ENCODE results near the gene GLB1L2. TPM values are rescaled to one million over a fixed set of nuclear protein-coding genes. Genes with fewer than 3 reads are reported as not detected.

GLB1L2 gene
- total RNA-seq, 4 donors from 2014 or later: 13.4 to 31.6 (median 25.8) TPM

- Histone ChIP-seq H3K36me3 (no peaks in the 10 kb centered on the region), H3K27me3 (no peaks in the 10 kb centered on the region), H3K9me3 (no peaks in the 10 kb centered on the region), H3K27ac (no peak overlapping the region), H3K4me3 (replicated peaks in 1 of 3) (no peak overlapping the region), H3K4me1 (peaks cover 0 to 7% of the 10 kb centered on the region in 2 donors)
- no peak for DNase-seq
- TF ChIP-seq CTCF (IDR thresholded peaks at IDR 0.05) (no peak), POLR2A (IDR thresholded peaks at IDR 0.05) (no peak)
- 78 to 80% methylated on average over 4 to 5 of the region's 5 CpGs for WGBS, 2 donors
- intact Hi-C loops (cut with DNase I): no loop called here
These were observed 15.2 kb downstream of the GLB1L2 start for GRCh38 chr11:134346976-134347350.

- TF ChIP-seq CTCF (IDR thresholded peaks at IDR 0.05) (no peak), POLR2A (IDR thresholded peaks at IDR 0.05) (no peak)
- Histone ChIP-seq H3K9me3 (no peaks in the 10 kb centered on the region), H3K27ac (no peak overlapping the region), H3K4me1 (peaks cover 0 to 7% of the 10 kb centered on the region in 2 donors), H3K36me3 (no peaks in the 10 kb centered on the region), H3K4me3 (replicated peaks in 1 of 3) (no peak overlapping the region), H3K27me3 (no peaks in the 10 kb centered on the region)
- WGBS, 2 donors: 86% methylated on average over 10 of the region's 10 CpGs
- DNase-seq: no peak
- intact Hi-C loops (cut with DNase I): no loop called here
These were observed 15.7 kb downstream of the GLB1L2 start for GRCh38 chr11:134347441-134347840.

GRCh38 chr11:134349109-134349801, 17.5 kb downstream of the GLB1L2 start:
- H3K36me3 ChIP-seq: no peaks in the 10 kb centered on the region
- no peak overlapping the region for H3K4me3 ChIP-seq (replicated peaks in 1 of 3)
- TF ChIP-seq POLR2A (IDR thresholded peaks at IDR 0.05): no peak
- no peak for TF ChIP-seq CTCF (IDR thresholded peaks at IDR 0.05)
- no peaks in the 10 kb centered on the region for H3K27me3 ChIP-seq
- H3K4me1 ChIP-seq: peaks cover 0 to 7% of the 10 kb centered on the region in 2 donors
- 76 to 84% methylated on average over 6 of the region's 6 CpGs for WGBS, 2 donors
- DNase-seq: no peak
- no peak overlapping the region for H3K27ac ChIP-seq
- intact Hi-C loops (cut with DNase I): no loop called here
- H3K9me3 ChIP-seq: no peaks in the 10 kb centered on the region

GRCh38 chr11:134349802-134350355, 18.1 kb downstream of the GLB1L2 start:
- H3K4me3 ChIP-seq (replicated peaks in 1 of 3): no peak overlapping the region
- 61 to 62% methylated on average over 10 of the region's 10 CpGs for WGBS, 2 donors
- no peak for TF ChIP-seq POLR2A (IDR thresholded peaks at IDR 0.05)
- TF ChIP-seq CTCF (IDR thresholded peaks at IDR 0.05): no peak
- intact Hi-C loops (cut with DNase I): no loop called here
- H3K27me3 ChIP-seq: no peaks in the 10 kb centered on the region
- H3K27ac ChIP-seq: no peak overlapping the region
- no peaks in the 10 kb centered on the region for H3K9me3 ChIP-seq
- peak; percentile 33 to 50 for DNase-seq
- peaks cover 0 to 7% of the 10 kb centered on the region in 2 donors for H3K4me1 ChIP-seq
- no peaks in the 10 kb centered on the region for H3K36me3 ChIP-seq

GRCh38 chr11:134350381-134350780, 18.6 kb downstream of the GLB1L2 start:
- intact Hi-C loops (cut with DNase I): no loop called here
- Histone ChIP-seq H3K27me3 (no peaks in the 10 kb centered on the region), H3K36me3 (no peaks in the 10 kb centered on the region), H3K4me3 (replicated peaks in 1 of 3) (no peak overlapping the region), H3K4me1 (peaks cover 0 to 12% of the 10 kb centered on the region in 2 donors), H3K9me3 (no peaks in the 10 kb centered on the region), H3K27ac (no peak overlapping the region)
- no peak for DNase-seq
- TF ChIP-seq CTCF (IDR thresholded peaks at IDR 0.05): no peak
- no peak for TF ChIP-seq POLR2A (IDR thresholded peaks at IDR 0.05)
- 93 to 96% methylated on average over 9 of the region's 9 CpGs for WGBS, 2 donors

Measured in thyroid gland (tissue), 4 donors.